Thoracic aorta (tissue), 2 donors: ENCODE measurements around the gene CCDC85C. TPM values are rescaled to one million over a fixed set of nuclear protein-coding genes. Genes with fewer than 3 reads are reported as not detected.

Experiments used
- ATAC-seq: fragments of 150-250 bp; one replicate; pipeline ENCODE4 v1.8.0; 2017; ENCODE audit warnings: low read depth; ENCODE audit not compliant: insufficient number of reproducible peaks, low FRiP score
- DNase-seq: peaks from one replicate; pipeline ENCODE4 v3.0.0-alpha.2; 2020; ENCODE audit warnings: low spot score
- H3K27ac ChIP-seq, 2 donors: fragments of 200-600 bp; sonication (generic); 1 replicate in 1 of 2; 2 replicates in 1 of 2; pipeline ENCODE4 v1.5.1; 2016; ENCODE audit warnings: mild to moderate bottlenecking in 2 of 2, moderate library complexity in 2 of 2
- H3K27me3 ChIP-seq: fragments of 200-600 bp; sonication (generic); replicated peaks from 2 replicates; pipeline ENCODE4 v1.6.0; 2016; ENCODE audit warnings: mild to moderate bottlenecking; ENCODE audit not compliant: insufficient read depth
- H3K36me3 ChIP-seq: fragments of 200-600 bp; sonication (generic); one replicate; pipeline ENCODE4 v1.5.1; 2016
- H3K4me1 ChIP-seq, 2 donors: fragments of 200-600 bp; sonication (generic); 1 replicate in 1 of 2; 2 replicates in 1 of 2; pipeline versions ENCODE4 v1.5.1 to v1.6.0; 2016; ENCODE audit warnings: low read depth in 2 of 2, mild to moderate bottlenecking in 1 of 2; ENCODE audit not compliant: control insufficient read depth in 1 of 2
- H3K4me3 ChIP-seq: fragments of 200-600 bp; sonication (generic); 2 replicates; pipeline ENCODE4 v1.5.1; 2016; ENCODE audit warnings: mild to moderate bottlenecking
- H3K9me3 ChIP-seq: fragments of 200-600 bp; sonication (generic); 2 replicates; pipeline ENCODE4 v1.5.1; 2016
- total RNA-seq, 2 donors: library from RNA; depleted of rRNA; stranded (reverse); fragments of >200 nt; gene quantifications; one replicate each; pipeline versions ENCODE4 v1.1.0 to v1.2.3, GENCODE V29; 2016
- TF ChIP-seq, protein P1 (sequence below): fragments of 200-600 bp; sonication (generic); IDR thresholded peaks from one replicate; pipeline ENCODE4 v1.5.1; 2019; ENCODE audit warnings: antibody characterized with exemption

The CCDC85C gene
- total RNA-seq, 2 donors from 2014 or later: 1.5 to 4.1 TPM

DNA sequence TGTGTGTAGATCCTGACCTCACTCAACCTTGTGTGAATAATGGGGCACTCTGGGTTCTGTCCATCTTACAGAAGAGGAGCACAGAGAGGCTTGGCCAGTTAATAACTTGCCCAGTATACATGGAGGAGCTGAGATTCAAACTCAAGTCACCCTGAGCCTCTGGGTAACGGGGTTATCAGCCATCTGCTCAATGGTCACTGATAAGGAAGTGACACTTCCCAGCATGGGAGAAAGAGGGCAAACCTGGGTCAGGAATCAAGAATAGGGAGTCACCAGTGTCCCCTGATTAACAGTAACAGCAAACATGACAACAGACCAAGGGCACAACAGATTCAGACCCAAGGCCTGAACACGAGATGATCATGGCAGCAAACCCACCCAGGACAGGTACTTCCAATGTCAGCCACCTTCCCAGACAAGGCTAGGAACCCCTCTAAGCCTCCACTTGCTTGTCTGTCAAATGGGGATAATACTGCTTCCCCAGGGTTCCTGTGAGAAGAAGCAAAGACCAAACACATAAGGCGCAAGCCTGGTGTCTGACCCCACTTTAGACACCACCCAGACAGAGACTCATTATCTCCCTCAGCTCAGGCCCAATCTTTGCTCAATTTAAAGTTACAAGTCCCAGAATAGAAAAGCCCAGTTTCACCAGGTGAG is 3.6 kb downstream of the CCDC85C start:
- DNase-seq (no peak), ATAC-seq (no peak)
- Histone ChIP-seq H3K4me1 (peaks cover 0 to 20% of the 10 kb centered on the region in 2 donors), H3K4me3 (no peak overlapping the region), H3K36me3 (no peaks in the 10 kb centered on the region), H3K9me3 (no peaks in the 10 kb centered on the region), H3K27me3 (no peaks in the 10 kb centered on the region), H3K27ac (no peak overlapping the region)
- TF ChIP-seq, protein P1, sequence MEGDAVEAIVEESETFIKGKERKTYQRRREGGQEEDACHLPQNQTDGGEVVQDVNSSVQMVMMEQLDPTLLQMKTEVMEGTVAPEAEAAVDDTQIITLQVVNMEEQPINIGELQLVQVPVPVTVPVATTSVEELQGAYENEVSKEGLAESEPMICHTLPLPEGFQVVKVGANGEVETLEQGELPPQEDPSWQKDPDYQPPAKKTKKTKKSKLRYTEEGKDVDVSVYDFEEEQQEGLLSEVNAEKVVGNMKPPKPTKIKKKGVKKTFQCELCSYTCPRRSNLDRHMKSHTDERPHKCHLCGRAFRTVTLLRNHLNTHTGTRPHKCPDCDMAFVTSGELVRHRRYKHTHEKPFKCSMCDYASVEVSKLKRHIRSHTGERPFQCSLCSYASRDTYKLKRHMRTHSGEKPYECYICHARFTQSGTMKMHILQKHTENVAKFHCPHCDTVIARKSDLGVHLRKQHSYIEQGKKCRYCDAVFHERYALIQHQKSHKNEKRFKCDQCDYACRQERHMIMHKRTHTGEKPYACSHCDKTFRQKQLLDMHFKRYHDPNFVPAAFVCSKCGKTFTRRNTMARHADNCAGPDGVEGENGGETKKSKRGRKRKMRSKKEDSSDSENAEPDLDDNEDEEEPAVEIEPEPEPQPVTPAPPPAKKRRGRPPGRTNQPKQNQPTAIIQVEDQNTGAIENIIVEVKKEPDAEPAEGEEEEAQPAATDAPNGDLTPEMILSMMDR: no peak

DNA sequence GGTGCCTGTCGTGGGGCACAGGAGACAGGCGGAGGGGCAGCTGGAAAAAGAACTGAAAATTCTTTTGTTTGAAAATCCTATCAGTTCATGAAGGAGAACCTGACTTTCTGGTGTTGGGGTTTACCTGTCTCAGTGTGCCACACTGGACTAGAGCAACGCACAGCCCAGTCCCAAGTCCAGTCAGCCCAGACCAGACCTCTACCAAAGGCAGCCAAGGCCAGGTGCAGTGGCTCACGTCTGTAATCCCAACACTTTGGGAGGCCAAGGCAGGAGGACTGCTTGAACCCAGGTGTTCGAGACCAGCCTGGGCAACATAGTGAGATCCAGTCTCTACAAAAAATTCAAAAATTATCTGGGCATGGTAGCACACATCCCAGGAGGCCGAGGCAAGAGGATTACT is 4.6 kb downstream of the CCDC85C start:
- Histone ChIP-seq H3K27ac (no peak overlapping the region), H3K27me3 (no peaks in the 10 kb centered on the region), H3K9me3 (no peaks in the 10 kb centered on the region), H3K36me3 (no peaks in the 10 kb centered on the region), H3K4me1 (peaks cover 0 to 19% of the 10 kb centered on the region in 2 donors), H3K4me3 (no peak overlapping the region)
- ATAC-seq: no peak
- no peak for DNase-seq
- TF ChIP-seq, protein P1: no peak

DNA sequence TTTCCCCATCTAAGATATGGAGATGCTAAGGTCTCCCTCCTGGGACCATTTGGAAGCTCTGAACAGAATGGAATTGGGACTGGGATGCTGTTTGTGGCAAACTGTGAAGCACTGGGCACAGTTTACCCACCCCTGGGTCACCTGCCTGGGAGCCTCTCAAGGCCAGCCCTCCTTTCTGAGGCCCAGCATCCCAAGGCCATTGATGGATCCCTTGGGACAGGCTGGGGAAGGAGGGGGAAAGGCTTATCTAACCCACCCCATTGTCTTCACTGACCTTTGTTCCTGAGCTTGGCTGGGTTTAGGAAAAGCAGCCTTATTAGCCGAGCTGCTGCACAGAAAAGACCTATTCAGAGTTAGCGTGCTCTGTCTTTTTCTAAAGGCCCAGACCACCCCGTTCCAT is 5.2 kb downstream of the CCDC85C start:
- Histone ChIP-seq H3K27ac (no peak overlapping the region), H3K27me3 (no peaks in the 10 kb centered on the region), H3K9me3 (no peaks in the 10 kb centered on the region), H3K4me1 (peaks cover 0 to 19% of the 10 kb centered on the region in 2 donors), H3K36me3 (no peaks in the 10 kb centered on the region), H3K4me3 (no peak overlapping the region)
- DNase-seq: no peak
- TF ChIP-seq, protein P1: no peak
- ATAC-seq: no peak

DNA sequence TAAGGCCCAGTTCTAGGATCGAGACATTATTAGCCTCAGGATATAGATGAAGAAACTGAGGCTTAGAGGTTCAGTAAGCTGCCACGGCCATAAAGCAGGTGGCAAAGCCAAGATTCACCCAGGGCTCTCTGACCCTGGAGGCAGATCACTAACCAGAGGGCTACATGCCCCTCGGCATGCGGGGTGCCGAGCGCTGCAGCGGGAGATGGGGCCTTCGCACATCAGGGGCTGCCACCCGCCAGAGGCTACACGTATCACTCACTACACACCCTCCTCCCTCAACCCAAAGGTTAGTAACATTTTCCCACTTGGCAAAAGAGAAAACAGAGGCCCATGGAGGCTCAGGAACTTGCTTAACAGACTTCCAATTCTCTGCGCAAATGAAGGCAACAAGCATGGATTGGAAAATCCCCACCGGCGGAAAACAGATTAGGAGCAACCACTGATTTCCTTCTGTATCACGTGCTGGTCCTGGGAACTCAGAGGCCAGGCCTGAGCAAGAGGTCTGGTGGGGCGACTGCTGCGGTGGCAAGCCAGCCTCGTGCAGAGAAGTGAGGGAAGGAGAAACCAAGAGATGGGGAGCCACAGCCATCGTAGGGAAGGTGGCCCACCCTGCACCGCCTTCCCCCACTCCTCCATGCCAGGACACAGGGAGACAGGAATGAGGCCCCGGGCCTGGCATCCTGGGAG is 6.0 kb downstream of the CCDC85C start:
- Histone ChIP-seq H3K4me1 (peaks cover 0 to 15% of the 10 kb centered on the region in 2 donors), H3K27ac (no peak overlapping the region), H3K4me3 (no peak overlapping the region), H3K9me3 (no peaks in the 10 kb centered on the region), H3K27me3 (no peaks in the 10 kb centered on the region), H3K36me3 (no peaks in the 10 kb centered on the region)
- ATAC-seq (no peak), DNase-seq (no peak)
- TF ChIP-seq, protein P1: no peak

DNA sequence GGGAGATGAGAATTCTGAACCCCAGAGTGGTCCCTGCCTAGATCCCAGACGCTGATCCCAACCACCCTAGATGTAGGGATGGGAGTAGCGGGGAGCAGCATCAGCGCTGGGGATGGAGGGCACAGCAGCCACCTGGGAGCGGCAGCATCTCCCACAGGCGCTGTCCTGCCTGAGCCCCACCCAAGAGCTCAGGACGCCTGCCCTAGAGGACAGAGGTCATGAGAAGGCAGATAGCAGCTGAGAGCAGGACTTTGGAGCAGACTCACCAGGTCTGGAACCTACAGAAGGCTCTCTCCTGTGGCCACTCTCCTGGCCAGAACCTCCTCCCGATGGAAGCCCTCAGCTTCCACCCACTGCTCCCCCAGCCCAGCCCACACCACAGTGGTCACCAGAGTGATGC is 7.2 kb downstream of the CCDC85C start:
- no peaks in the 10 kb centered on the region for H3K36me3 ChIP-seq
- peaks cover 0 to 5% of the 10 kb centered on the region in 2 donors for H3K4me1 ChIP-seq
- no peak overlapping the region for H3K27ac ChIP-seq
- DNase-seq (no peak), ATAC-seq (no peak)
- H3K4me3 ChIP-seq: no peak overlapping the region
- H3K9me3 ChIP-seq: no peaks in the 10 kb centered on the region
- H3K27me3 ChIP-seq: no peaks in the 10 kb centered on the region
- TF ChIP-seq, protein P1: no peak
